ENCODE results near the gene DNALI1.

GRCh38 chr1:37515185-37516034 lies 41.3 kb upstream of the DNALI1 start:
- TF ChIP-seq CTCF (IDR thresholded peaks at IDR 0.05): no peak
- no peak for TF ChIP-seq ZFX (IDR thresholded peaks at IDR 0.05; ENCODE audit: borderline replicate concordance)
